GM12864 (cell line): ENCODE results near the gene RHOU.

Source experiments
- DNase-seq: peaks from one replicate; pipeline ENCODE4 v3.0.0-alpha.2; 2011; ENCODE audit warnings: low read depth
- H3K4me3 ChIP-seq: 2 replicates; pipeline ENCODE4 v1.5.1; 2011; ENCODE audit warnings: mild to moderate bottlenecking, low read depth, low read length, control low read depth
- TF ChIP-seq, protein P1 (sequence below): IDR thresholded peaks from 2 replicates; pipeline ENCODE4 v1.5.1; 2011; ENCODE audit warnings: low read depth, mild to moderate bottlenecking, moderate library complexity, low read length, control low read depth, inconsistent platforms; ENCODE audit errors: missing control alignments

Gene RHOU

GRCh38 chr1:228697207-228698016 is 37.9 kb upstream of the RHOU start:
- no peak overlapping the region for H3K4me3 ChIP-seq
- no peak for DNase-seq
- TF ChIP-seq, protein P1, sequence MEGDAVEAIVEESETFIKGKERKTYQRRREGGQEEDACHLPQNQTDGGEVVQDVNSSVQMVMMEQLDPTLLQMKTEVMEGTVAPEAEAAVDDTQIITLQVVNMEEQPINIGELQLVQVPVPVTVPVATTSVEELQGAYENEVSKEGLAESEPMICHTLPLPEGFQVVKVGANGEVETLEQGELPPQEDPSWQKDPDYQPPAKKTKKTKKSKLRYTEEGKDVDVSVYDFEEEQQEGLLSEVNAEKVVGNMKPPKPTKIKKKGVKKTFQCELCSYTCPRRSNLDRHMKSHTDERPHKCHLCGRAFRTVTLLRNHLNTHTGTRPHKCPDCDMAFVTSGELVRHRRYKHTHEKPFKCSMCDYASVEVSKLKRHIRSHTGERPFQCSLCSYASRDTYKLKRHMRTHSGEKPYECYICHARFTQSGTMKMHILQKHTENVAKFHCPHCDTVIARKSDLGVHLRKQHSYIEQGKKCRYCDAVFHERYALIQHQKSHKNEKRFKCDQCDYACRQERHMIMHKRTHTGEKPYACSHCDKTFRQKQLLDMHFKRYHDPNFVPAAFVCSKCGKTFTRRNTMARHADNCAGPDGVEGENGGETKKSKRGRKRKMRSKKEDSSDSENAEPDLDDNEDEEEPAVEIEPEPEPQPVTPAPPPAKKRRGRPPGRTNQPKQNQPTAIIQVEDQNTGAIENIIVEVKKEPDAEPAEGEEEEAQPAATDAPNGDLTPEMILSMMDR: no peak

DNA sequence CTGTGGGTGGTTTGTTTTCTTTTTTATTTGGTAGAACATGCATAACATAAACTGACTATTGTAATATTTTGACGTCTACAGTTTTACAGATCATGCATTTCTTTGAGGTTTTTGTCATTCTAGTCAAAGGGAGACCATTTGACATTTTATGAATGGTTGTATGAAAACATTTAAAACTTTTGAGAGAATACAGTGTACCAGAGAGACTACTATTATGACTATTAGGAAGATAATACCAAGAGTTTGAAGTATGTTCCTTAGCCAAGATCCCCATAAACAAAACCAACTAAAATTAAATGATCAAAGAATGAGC is 37.3 kb upstream of the RHOU start:
- DNase-seq: no peak
- TF ChIP-seq, protein P1: no peak
- H3K4me3 ChIP-seq: no peak overlapping the region

DNA sequence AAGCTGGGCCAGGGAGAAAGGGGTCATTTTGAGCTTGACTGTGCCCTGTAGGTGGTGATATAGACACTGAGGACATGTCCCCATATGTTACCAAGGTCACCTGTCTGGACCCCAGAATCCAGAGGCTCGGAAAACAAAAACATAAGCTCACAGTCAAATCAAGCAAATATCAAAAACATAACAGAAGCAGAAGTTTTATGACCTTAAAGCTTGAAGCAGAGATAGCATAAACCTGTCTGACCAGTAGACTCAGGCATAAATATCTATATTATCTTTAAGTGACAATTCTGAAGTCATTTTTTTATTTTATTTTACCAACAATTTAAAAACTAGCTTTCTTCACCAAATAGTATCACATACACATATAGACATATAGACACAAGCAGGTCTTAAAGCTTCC is 32.8 kb upstream of the RHOU start:
- no peak overlapping the region for H3K4me3 ChIP-seq
- TF ChIP-seq, protein P1: no peak
- DNase-seq: no peak

- no peak overlapping the region for H3K4me3 ChIP-seq
- no peak for DNase-seq
- TF ChIP-seq, protein P1: no peak
Observed at GRCh38 chr1:228706305-228706704, 29.0 kb upstream of the RHOU start.

DNA sequence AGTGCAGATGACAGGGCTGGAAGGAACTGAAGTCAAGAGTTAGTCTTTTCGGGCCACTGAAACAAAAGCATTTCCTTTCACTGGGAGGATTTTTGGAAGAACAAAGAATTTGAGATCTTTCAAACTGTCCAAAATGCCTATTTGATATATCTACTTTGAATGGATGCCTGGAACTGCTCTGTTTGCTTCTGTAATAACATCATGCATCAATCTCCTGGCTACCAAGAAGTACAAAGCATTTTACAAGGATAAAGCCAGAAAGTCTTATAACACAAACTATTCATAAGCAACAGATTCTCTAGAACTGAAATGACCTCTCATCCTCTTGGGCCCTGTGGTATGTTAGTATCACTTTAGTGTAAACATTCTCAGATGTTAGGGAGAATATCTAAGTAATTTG is 18.2 kb upstream of the RHOU start:
- no peak overlapping the region for H3K4me3 ChIP-seq
- TF ChIP-seq, protein P1: no peak
- DNase-seq: no peak

DNA sequence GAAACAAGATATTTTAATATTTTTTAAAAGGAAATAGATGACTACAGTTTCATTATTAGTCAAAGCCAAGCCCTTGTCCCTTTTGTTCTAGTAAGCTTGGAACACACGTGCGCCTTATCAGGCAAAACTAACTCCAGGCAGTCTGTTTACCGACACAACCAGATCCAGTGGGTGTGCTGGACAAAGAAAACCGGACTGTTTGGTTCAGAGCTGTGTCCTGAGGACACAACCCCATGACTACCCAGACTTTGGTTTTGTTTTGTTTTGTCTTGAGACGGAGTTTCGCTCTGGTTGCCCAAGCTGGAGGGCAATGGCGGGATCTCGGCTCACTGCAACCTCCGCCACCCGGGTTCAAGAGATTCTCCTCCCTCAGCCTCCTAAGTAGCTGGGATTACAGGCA is 13.9 kb upstream of the RHOU start:
- DNase-seq: no peak

More for the DNA sequence above, 13.9 kb upstream of the RHOU start:
- H3K4me3 ChIP-seq: no peak overlapping the region
- TF ChIP-seq, protein P1: no peak
